22Rv1 (cell line): ENCODE measurements around the gene ARPC5L.

Experiments used
- CTCF ChIP-seq: fragments of 450-650 bp; IDR thresholded peaks from 2 replicates; pipeline ENCODE4 v1.5.1; 2017; ENCODE audit warnings: mild to moderate bottlenecking
- ZFX ChIP-seq: fragments of 450-650 bp; IDR thresholded peaks from 2 replicates; pipeline ENCODE4 v1.6.1; 2017; ENCODE audit warnings: antibody characterized with exemption, borderline replicate concordance

DNA sequence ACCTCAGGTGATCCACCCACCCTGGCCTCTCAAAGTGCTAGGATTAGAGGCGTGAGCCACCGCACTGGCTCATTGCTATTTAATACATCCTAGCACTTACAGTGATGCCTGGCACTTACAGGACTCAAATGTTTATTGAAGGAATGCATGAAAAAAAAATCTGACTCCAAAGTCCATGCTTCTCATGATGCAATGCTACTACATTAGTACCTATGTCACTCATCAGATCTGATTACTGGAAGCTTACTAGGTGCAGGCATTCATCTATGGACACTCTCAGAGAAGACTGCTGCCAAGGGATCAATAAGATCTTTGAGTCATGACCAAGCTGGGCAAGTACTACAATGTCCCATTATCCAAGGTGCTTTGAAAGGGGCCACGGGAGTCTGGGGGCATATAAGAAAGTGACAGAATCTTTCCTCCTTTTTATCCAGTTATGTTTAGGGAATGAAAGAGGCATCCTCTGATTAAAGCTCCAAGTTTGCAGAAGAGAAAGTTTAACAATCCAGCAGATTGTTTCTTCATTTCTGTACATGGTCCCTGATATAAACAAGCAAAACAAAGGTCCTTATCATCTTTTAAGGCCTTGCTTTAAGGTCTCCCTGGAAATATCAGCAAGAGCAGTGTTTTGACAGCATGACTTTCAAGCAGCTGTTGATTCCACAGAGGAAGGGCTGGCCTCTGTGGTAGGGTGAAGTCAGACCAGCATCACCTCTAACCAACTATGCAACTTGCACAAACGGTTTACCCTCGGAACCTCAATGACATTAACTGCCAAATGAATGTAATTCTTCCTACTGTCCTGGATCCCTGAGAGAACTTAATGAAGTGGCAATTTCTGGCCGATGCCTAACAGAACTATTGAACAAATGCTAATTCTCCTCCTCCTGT lies 35.9 kb downstream of the ARPC5L start:
- TF ChIP-seq CTCF = no peak
- TF ChIP-seq ZFX = no peak
